H1 (cell line): ENCODE results near the gene PPRC1. TPM values are rescaled to one million over a fixed set of nuclear protein-coding genes. Genes with fewer than 3 reads are reported as not detected.
A peak's percentile ranks its signal among the peaks of the same experiment; 100 is the strongest.

Experiments
- ASH2L ChIP-seq: fragments of 200-600, 300-600 bp; sonication (generic); IDR thresholded peaks from one replicate; pipeline ENCODE4 v1.7.1; 2017; ENCODE audit warnings: low read length
- GTF2F1 ChIP-seq: IDR thresholded peaks from 2 replicates; pipeline ENCODE4 v1.6.1; 2012; ENCODE audit warnings: low read depth, low read length, improper control_type of control experiment, borderline replicate concordance
- HDAC2 ChIP-seq, 2 experiments: fragments of 300-600 bp in 1 of 2; sonication (generic) in 1 of 2; IDR thresholded peaks; 2 replicates each; pipeline ENCODE4 v1.6.1; 2011 to 2012; ENCODE audit warnings: low read depth in 2 of 2, low read length in 2 of 2, mild to moderate bottlenecking in 2 of 2, moderate library complexity in 2 of 2, borderline replicate concordance in 1 of 2, inconsistent platforms in 1 of 2
- KDM4A ChIP-seq: IDR thresholded peaks from one replicate; pipeline ENCODE4 v1.7.1; 2012; ENCODE audit warnings: low read depth, mild to moderate bottlenecking, moderate library complexity, low read length, inconsistent platforms; ENCODE audit not compliant: severe bottlenecking
- MAX ChIP-seq: IDR thresholded peaks from 2 replicates; pipeline ENCODE4 v1.6.1; 2012; ENCODE audit warnings: inconsistent platforms
- NRF1 ChIP-seq: IDR thresholded peaks from 2 replicates; pipeline ENCODE4 v1.6.1; 2011; ENCODE audit warnings: mild to moderate bottlenecking, low read depth, low read length, improper control_type of control experiment
- PHF8 ChIP-seq: fragments of 200-600 bp; sonication (generic); conservative IDR thresholded peaks from 2 replicates; pipeline ENCODE4 v1.7.1; 2012; ENCODE audit warnings: low read depth, mild to moderate bottlenecking, inconsistent platforms, low read length, moderate library complexity
- POLR2A ChIP-seq, 2 experiments: IDR thresholded peaks; 1 replicate in 1 of 2; 2 replicates in 1 of 2; pipeline ENCODE4 v1.6.1; 2011; ENCODE audit warnings: low read depth in 2 of 2, low read length in 2 of 2, mild to moderate bottlenecking in 2 of 2; ENCODE audit errors: control extremely low read depth in 1 of 2
- RBBP5 ChIP-seq: IDR thresholded peaks from 2 replicates; pipeline ENCODE4 v1.7.1; 2012; ENCODE audit warnings: low read depth, mild to moderate bottlenecking, inconsistent platforms, low read length, moderate library complexity, borderline replicate concordance
- SUZ12 ChIP-seq: fragments of 200-600 bp; sonication (generic); IDR thresholded peaks from 2 replicates; pipeline ENCODE4 v1.6.1; 2012; ENCODE audit warnings: mild to moderate bottlenecking, inconsistent platforms, low read length, moderate library complexity, mixed read lengths
- TAF7 ChIP-seq: optimal IDR thresholded peaks from 2 replicates; pipeline ENCODE3; 2011; ENCODE audit warnings: low read depth, mild to moderate bottlenecking, inconsistent platforms, low read length, moderate library complexity, borderline replicate concordance
- TCF12 ChIP-seq: IDR thresholded peaks from 2 replicates; pipeline ENCODE4 v1.6.1; 2011; ENCODE audit warnings: low read depth, mild to moderate bottlenecking, low read length
- polyA plus RNA-seq, 7 experiments: library from polyadenylated mRNA; depleted of rRNA in 3 of 7; stranded (reverse) in 5 of 7; unstranded in 2 of 7; fragments of >200 nt in 5 of 7; fragments of 200-250 nt in 2 of 7; gene quantifications; 1 replicate in 5 of 7; 2 replicates in 1 of 7; 4 replicates in 1 of 7; pipeline versions ENCODE4 v1.2.1 to v1.2.3, GENCODE V29; 2011 to 2013; ENCODE audit warnings: missing spikeins in 2 of 7, mixed read lengths in 2 of 7
- total RNA-seq: library from RNA; stranded (reverse); fragmentation: NEBNext Ultra II Directional; extraction: Animal tissue kit (Norgen Biotek cat#: 25700); gene quantifications from 2 replicates; pipeline ENCODE4 v1.2.1, GENCODE V29; 2021

PPRC1 gene
- total and polyA plus RNA-seq, 2 of the 8 experiments (the other 6 are each of a cell fraction or from before 2014, with no cell fraction given): 46.5 to 88.4 TPM

- TF ChIP-seq MAX (0 out of 2 replicates have a peak, but pooled peaks have one; percentile 41), PHF8 (0 out of 2 replicates have a peak, but pooled peaks have one; percentile 64), GTF2F1 (no peak), NRF1 (no peak), HDAC2 (IDR thresholded peaks at IDR 0.05; ENCODE audit: borderline replicate concordance in 1 of 2, low read depth in 2 of 2, low read length in 2 of 2) (0 out of 4 replicates have a peak, but pooled peaks of 1 of the 2 experiments have one; percentile 85), POLR2A (IDR thresholded peaks at IDR 0.05; ENCODE audit: control extremely low read depth in 1 of 2, low read depth in 2 of 2, low read length in 2 of 2) (peak in 1 of 2 experiments; percentile 84; a peak in 2 of 3 replicates), ASH2L (peak; percentile 57), KDM4A (peak; percentile 77), TAF7 (peak; percentile 62), TCF12 (no peak), RBBP5 (peak; percentile 50; the same call in 1 of the 2 replicates), SUZ12 (no peak)
Observed at GRCh38 chr10:102120142-102120990, 12.5 kb upstream of the PPRC1 start, which contains the start of gene LDB1 (continued).
